ENCODE data around the gene PAK4.

Gene PAK4

GRCh38 chr19:39174142-39174541, 48.6 kb downstream of the PAK4 start:
- no peaks in the 10 kb centered on the region for H3K27me3 ChIP-seq (ENCODE audit: insufficient read depth, low read depth, severe bottlenecking)
- no peaks in the 10 kb centered on the region for H3K9me3 ChIP-seq (ENCODE audit: severe bottlenecking)
- DNase-seq, result no peak
- H3K4me3 ChIP-seq (ENCODE audit: low read depth, low read length), result no peak overlapping the region
- no peak overlapping the region for H3K27ac ChIP-seq
- H3K36me3 ChIP-seq, result peaks cover 74% of the 10 kb centered on the region
- TF ChIP-seq CTCF (IDR thresholded peaks at IDR 0.05; ENCODE audit: low read depth, low read length), result no peak

- Histone ChIP-seq H3K4me3 (ENCODE audit: low read depth, low read length) (no peak overlapping the region), H3K9me3 (ENCODE audit: severe bottlenecking) (no peaks in the 10 kb centered on the region), H3K27me3 (ENCODE audit: insufficient read depth, low read depth, severe bottlenecking) (no peaks in the 10 kb centered on the region), H3K36me3 (peaks cover 72% of the 10 kb centered on the region), H3K27ac (peak overlapping the region; percentile 45)
- peak; percentile 23 for DNase-seq
- TF ChIP-seq CTCF (IDR thresholded peaks at IDR 0.05; ENCODE audit: low read depth, low read length), result no peak
Observed at GRCh38 chr19:39174558-39175544, 49.3 kb downstream of the PAK4 start.

GRCh38 chr19:39175564-39175963, 50.0 kb downstream of the PAK4 start:
- Histone ChIP-seq H3K27me3 (ENCODE audit: insufficient read depth, low read depth, severe bottlenecking) (no peaks in the 10 kb centered on the region), H3K36me3 (peaks cover 73% of the 10 kb centered on the region), H3K4me3 (ENCODE audit: low read depth, low read length) (no peak overlapping the region), H3K27ac (peak overlapping the region; percentile 45), H3K9me3 (ENCODE audit: severe bottlenecking) (no peaks in the 10 kb centered on the region)
- no peak for TF ChIP-seq CTCF (IDR thresholded peaks at IDR 0.05; ENCODE audit: low read depth, low read length)
- DNase-seq, result peak; percentile 30

- H3K27ac ChIP-seq, result no peak overlapping the region
- no peaks in the 10 kb centered on the region for H3K27me3 ChIP-seq (ENCODE audit: insufficient read depth, low read depth, severe bottlenecking)
- TF ChIP-seq CTCF (IDR thresholded peaks at IDR 0.05; ENCODE audit: low read depth, low read length), result no peak
- no peak for DNase-seq
- H3K9me3 ChIP-seq (ENCODE audit: severe bottlenecking), result no peaks in the 10 kb centered on the region
- H3K36me3 ChIP-seq, result peaks cover 71% of the 10 kb centered on the region
- H3K4me3 ChIP-seq (ENCODE audit: low read depth, low read length), result no peak overlapping the region
Observed at GRCh38 chr19:39177110-39177699, 51.6 kb downstream of the PAK4 start.

GRCh38 chr19:39177736-39178135, 52.1 kb downstream of the PAK4 start:
- Histone ChIP-seq H3K27me3 (ENCODE audit: insufficient read depth, low read depth, severe bottlenecking) (no peaks in the 10 kb centered on the region), H3K4me3 (ENCODE audit: low read depth, low read length) (no peak overlapping the region), H3K36me3 (peaks cover 65% of the 10 kb centered on the region), H3K27ac (no peak overlapping the region), H3K9me3 (ENCODE audit: severe bottlenecking) (no peaks in the 10 kb centered on the region)
- no peak for TF ChIP-seq CTCF (IDR thresholded peaks at IDR 0.05; ENCODE audit: low read depth, low read length)
- no peak for DNase-seq
